DND-41 (cell line): ENCODE measurements around the gene EPHA10.

Experiments
- ATAC-seq: fragments of 200-7000 bp; cut with Tn5 transposase; 3 replicates; pipeline ENCODE4 v1.9.1; 2021; ENCODE audit warnings: low read depth; ENCODE audit not compliant: insufficient read depth
- DNase-seq: peaks from one replicate; pipeline ENCODE4 v3.0.0-alpha.2; 2020
- H2AFZ ChIP-seq: 2 replicates; pipeline ENCODE4 v1.6.0; 2012; ENCODE audit warnings: low read depth, low read length
- H3K27ac ChIP-seq: 2 replicates; pipeline ENCODE4 v1.5.1; 2012; ENCODE audit warnings: low read length, inconsistent platforms
- H3K27me3 ChIP-seq: fragments of 200-600 bp; sonication (generic); 2 replicates; pipeline ENCODE4 v1.6.0; 2012; ENCODE audit warnings: low read length, mild to moderate bottlenecking, inconsistent platforms; ENCODE audit not compliant: insufficient read depth, poor library complexity
- H3K36me3 ChIP-seq: 2 replicates; pipeline ENCODE4 v1.5.1; 2012; ENCODE audit warnings: low read length, inconsistent platforms; ENCODE audit not compliant: insufficient read depth
- H3K4me1 ChIP-seq: 2 replicates; pipeline ENCODE4 v1.5.1; 2012; ENCODE audit warnings: mild to moderate bottlenecking, low read length; ENCODE audit not compliant: insufficient read depth
- H3K4me2 ChIP-seq: 2 replicates; pipeline ENCODE4 v1.6.0; 2012; ENCODE audit warnings: mild to moderate bottlenecking, moderate library complexity, low read length, inconsistent platforms; ENCODE audit not compliant: insufficient read depth
- H3K4me3 ChIP-seq, 2 experiments: fragments of 200-600 bp in 1 of 2; shearing (Covaris generic) in 1 of 2; 2 replicates each; pipeline ENCODE4 v1.5.1; 2012 to 2016; ENCODE audit warnings: inconsistent platforms in 2 of 2, low read length in 2 of 2, mild to moderate bottlenecking in 2 of 2, low read depth in 1 of 2, moderate library complexity in 1 of 2
- H3K79me2 ChIP-seq: 2 replicates; pipeline ENCODE4 v1.6.0; 2012; ENCODE audit warnings: low read length, inconsistent platforms; ENCODE audit not compliant: insufficient read depth
- H3K9ac ChIP-seq: 2 replicates; pipeline ENCODE4 v1.6.0; 2012; ENCODE audit warnings: low read depth, mild to moderate bottlenecking, inconsistent platforms, low read length, moderate library complexity
- H3K9me3 ChIP-seq: 2 replicates; pipeline ENCODE4 v1.5.1; 2012; ENCODE audit warnings: low read length, moderate library complexity, mild to moderate bottlenecking, inconsistent platforms; ENCODE audit not compliant: insufficient read depth, severe bottlenecking
- H4K20me1 ChIP-seq: 2 replicates; pipeline ENCODE4 v1.6.0; 2012; ENCODE audit warnings: low read length; ENCODE audit not compliant: insufficient read depth
- EZH2 ChIP-seq: IDR thresholded peaks from 3 replicates; pipeline ENCODE4 v1.6.1; 2012; ENCODE audit warnings: borderline replicate concordance, low read depth, mild to moderate bottlenecking, moderate library complexity, low read length, inconsistent platforms; ENCODE audit not compliant: severe bottlenecking
- TF ChIP-seq, protein P1 (sequence below): IDR thresholded peaks from 2 replicates; pipeline ENCODE4 v1.5.1; 2012; ENCODE audit warnings: borderline replicate concordance, low read length, moderate library complexity, mild to moderate bottlenecking; ENCODE audit not compliant: poor library complexity, severe bottlenecking; ENCODE audit errors: extremely low read depth

Gene EPHA10

GRCh38 chr1:37721565-37721964 is 43.4 kb downstream of the EPHA10 start:
- Histone ChIP-seq H2AFZ (no peak overlapping the region), H3K27me3 (no peaks in the 10 kb centered on the region), H3K79me2 (no peaks in the 10 kb centered on the region), H3K27ac (no peak overlapping the region), H3K9ac (no peak overlapping the region), H3K9me3 (no peaks in the 10 kb centered on the region), H3K4me3 (no peak overlapping the region), H4K20me1 (0 out of 2 replicates have a peak, but pooled peaks cover 3% of the 10 kb centered on the region), H3K4me1 (no peaks in the 10 kb centered on the region), H3K36me3 (no peaks in the 10 kb centered on the region), H3K4me2 (no peak overlapping the region)
- ATAC-seq (no peak), DNase-seq (no peak)
- no peak for TF ChIP-seq EZH2
- TF ChIP-seq, protein P1, sequence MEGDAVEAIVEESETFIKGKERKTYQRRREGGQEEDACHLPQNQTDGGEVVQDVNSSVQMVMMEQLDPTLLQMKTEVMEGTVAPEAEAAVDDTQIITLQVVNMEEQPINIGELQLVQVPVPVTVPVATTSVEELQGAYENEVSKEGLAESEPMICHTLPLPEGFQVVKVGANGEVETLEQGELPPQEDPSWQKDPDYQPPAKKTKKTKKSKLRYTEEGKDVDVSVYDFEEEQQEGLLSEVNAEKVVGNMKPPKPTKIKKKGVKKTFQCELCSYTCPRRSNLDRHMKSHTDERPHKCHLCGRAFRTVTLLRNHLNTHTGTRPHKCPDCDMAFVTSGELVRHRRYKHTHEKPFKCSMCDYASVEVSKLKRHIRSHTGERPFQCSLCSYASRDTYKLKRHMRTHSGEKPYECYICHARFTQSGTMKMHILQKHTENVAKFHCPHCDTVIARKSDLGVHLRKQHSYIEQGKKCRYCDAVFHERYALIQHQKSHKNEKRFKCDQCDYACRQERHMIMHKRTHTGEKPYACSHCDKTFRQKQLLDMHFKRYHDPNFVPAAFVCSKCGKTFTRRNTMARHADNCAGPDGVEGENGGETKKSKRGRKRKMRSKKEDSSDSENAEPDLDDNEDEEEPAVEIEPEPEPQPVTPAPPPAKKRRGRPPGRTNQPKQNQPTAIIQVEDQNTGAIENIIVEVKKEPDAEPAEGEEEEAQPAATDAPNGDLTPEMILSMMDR = no peak

DNA sequence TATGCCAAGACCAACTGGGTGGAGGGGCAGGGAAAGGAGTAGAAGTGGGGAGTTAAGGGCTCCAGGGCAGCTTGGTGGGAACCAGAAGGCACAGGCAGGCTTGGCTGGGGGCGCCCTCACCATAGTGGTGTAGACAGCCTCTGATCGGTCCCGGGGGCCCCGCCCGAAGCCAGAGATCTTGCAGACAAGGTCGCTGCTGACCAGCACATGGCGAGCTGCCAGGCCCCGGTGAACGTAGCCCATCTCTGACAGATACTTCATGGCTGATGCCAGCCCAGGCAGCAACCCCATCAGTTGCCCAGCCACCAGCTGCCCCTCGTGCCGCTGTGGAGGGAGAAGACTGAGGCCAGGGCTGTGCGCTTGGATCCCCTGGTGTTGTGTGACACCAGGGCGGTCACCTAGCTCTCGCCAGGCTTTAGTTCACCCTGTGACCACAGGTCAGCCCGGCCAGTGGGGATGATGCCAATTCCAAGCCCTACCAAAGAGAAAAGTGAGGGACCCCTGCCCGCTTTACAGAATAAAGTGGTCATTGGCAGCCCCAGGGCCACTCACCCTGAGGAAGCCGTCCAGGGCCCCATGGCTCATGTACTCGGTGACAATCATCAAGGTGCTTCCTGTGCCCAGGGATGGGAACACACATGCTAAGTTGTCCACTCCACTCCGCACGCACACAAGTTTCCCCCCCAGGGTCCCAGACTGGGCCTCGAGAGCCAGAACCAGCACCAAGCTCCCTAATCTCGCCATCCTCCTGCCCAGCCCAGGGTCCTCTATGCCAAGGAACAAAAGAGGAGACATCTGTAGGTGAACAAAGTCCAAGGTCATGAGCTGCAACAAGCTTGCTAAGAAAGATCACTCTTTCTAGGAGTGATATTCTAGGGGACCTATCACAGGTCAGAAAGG is 44.4 kb downstream of the EPHA10 start:
- no peaks in the 10 kb centered on the region for H3K36me3 ChIP-seq
- no peak overlapping the region for H3K27ac ChIP-seq
- no peak overlapping the region for H3K4me3 ChIP-seq
- no peak for DNase-seq
- ATAC-seq = no peak
- H3K4me1 ChIP-seq = no peaks in the 10 kb centered on the region
- H4K20me1 ChIP-seq = 0 out of 2 replicates have a peak, but pooled peaks cover under 1% of the 10 kb centered on the region
- H2AFZ ChIP-seq = no peak overlapping the region
- H3K4me2 ChIP-seq = no peak overlapping the region
- H3K79me2 ChIP-seq = no peaks in the 10 kb centered on the region
- no peak overlapping the region for H3K9ac ChIP-seq
- no peaks in the 10 kb centered on the region for H3K9me3 ChIP-seq
- no peak for TF ChIP-seq EZH2
- TF ChIP-seq, protein P1 = no peak
- no peaks in the 10 kb centered on the region for H3K27me3 ChIP-seq

GRCh38 chr1:37719572-37720195 is 45.2 kb downstream of the EPHA10 start:
- no peaks in the 10 kb centered on the region for H3K36me3 ChIP-seq
- H3K4me1 ChIP-seq = no peaks in the 10 kb centered on the region
- no peaks in the 10 kb centered on the region for H4K20me1 ChIP-seq
- ATAC-seq = no peak
- no peak overlapping the region for H3K4me3 ChIP-seq
- no peak for DNase-seq
- no peak overlapping the region for H3K4me2 ChIP-seq
- TF ChIP-seq EZH2 = no peak
- TF ChIP-seq, protein P1 = no peak
- no peak overlapping the region for H3K27ac ChIP-seq
- H2AFZ ChIP-seq = no peak overlapping the region
- H3K9ac ChIP-seq = no peak overlapping the region
- H3K9me3 ChIP-seq = no peaks in the 10 kb centered on the region
- H3K27me3 ChIP-seq = no peaks in the 10 kb centered on the region
- H3K79me2 ChIP-seq = no peaks in the 10 kb centered on the region
